Measurements from ENCODE around the gene B4GALT1.
"Not testable (repeated sequence)": the region's sequence is repeated elsewhere in the genome, so short reads cannot be mapped to it uniquely, and the experiment has no call there.

B4GALT1 gene

GRCh38 chr9:33161589-33162132 is 5.5 kb downstream of the B4GALT1 start:
- no peak for DNase-seq

GRCh38 chr9:33161011-33161588 is 6.0 kb downstream of the B4GALT1 start:
- DNase-seq = no peak

GRCh38 chr9:33160446-33160845 is 6.7 kb downstream of the B4GALT1 start:
- DNase-seq = not testable (repeated sequence)

GRCh38 chr9:33159777-33160127 is 7.4 kb downstream of the B4GALT1 start:
- DNase-seq = no peak

- DNase-seq = no peak
These were observed 8.0 kb downstream of the B4GALT1 start for GRCh38 chr9:33158843-33159776.

- DNase-seq = no peak
These were observed 8.9 kb downstream of the B4GALT1 start for GRCh38 chr9:33157960-33158842.

- DNase-seq = no peak
These were observed 11.7 kb downstream of the B4GALT1 start for GRCh38 chr9:33155393-33155792.

- DNase-seq = no peak
These were observed 12.8 kb downstream of the B4GALT1 start for GRCh38 chr9:33154371-33154770.

GRCh38 chr9:33153666-33154065 is 13.5 kb downstream of the B4GALT1 start:
- DNase-seq = no peak

GRCh38 chr9:33153001-33153400 is 14.1 kb downstream of the B4GALT1 start:
- DNase-seq = no peak

- DNase-seq = no peak
These were observed 15.5 kb downstream of the B4GALT1 start for GRCh38 chr9:33151601-33152000.

GRCh38 chr9:33151007-33151557 is 16.1 kb downstream of the B4GALT1 start:
- DNase-seq = peak; percentile 54

- peak; percentile 3 for DNase-seq
These were observed 18.6 kb downstream of the B4GALT1 start for GRCh38 chr9:33148367-33149014.

- DNase-seq = no peak
These were observed 19.5 kb downstream of the B4GALT1 start for GRCh38 chr9:33147416-33148169.

- no peak for DNase-seq
These were observed 20.8 kb downstream of the B4GALT1 start for GRCh38 chr9:33146298-33146697.

GRCh38 chr9:33144551-33144950 is 22.6 kb downstream of the B4GALT1 start:
- no peak for DNase-seq

- DNase-seq = no peak
These were observed 23.9 kb downstream of the B4GALT1 start for GRCh38 chr9:33143241-33143661.

- DNase-seq = no peak
These were observed 24.6 kb downstream of the B4GALT1 start for GRCh38 chr9:33142535-33142934.

- no peak for DNase-seq
These were observed 26.5 kb downstream of the B4GALT1 start for GRCh38 chr9:33140401-33141360.
